ENCODE measurements around the gene YTHDC1.
A peak's percentile ranks its signal among the peaks of the same experiment; 100 is the strongest.
"Not testable (repeated sequence)": the region's sequence is repeated elsewhere in the genome, so short reads cannot be mapped to it uniquely, and the experiment has no call there.

Gene YTHDC1

GRCh38 chr4:68288393-68288740 is 61.5 kb downstream of the YTHDC1 start:
- DNase-seq (ENCODE audit: low spot score), result no peak

- DNase-seq (ENCODE audit: low spot score), result no peak
Measured at GRCh38 chr4:68287704-68288392, 62.0 kb downstream of the YTHDC1 start.

- DNase-seq (ENCODE audit: low spot score), result no peak
Measured at GRCh38 chr4:68283714-68284113, 66.2 kb downstream of the YTHDC1 start.

GRCh38 chr4:68283095-68283494 is 66.8 kb downstream of the YTHDC1 start:
- no peak for DNase-seq (ENCODE audit: low spot score)

GRCh38 chr4:68281796-68282740 is 67.8 kb downstream of the YTHDC1 start:
- DNase-seq (ENCODE audit: low spot score), result not testable (repeated sequence)

GRCh38 chr4:68278029-68278428 is 71.9 kb downstream of the YTHDC1 start:
- no peak for DNase-seq (ENCODE audit: low spot score)

GRCh38 chr4:68277627-68278026 is 72.3 kb downstream of the YTHDC1 start:
- no peak for DNase-seq (ENCODE audit: low spot score)

GRCh38 chr4:68272860-68273259 is 77.0 kb downstream of the YTHDC1 start:
- DNase-seq (ENCODE audit: low spot score), result no peak

- DNase-seq (ENCODE audit: low spot score), result no peak
Measured at GRCh38 chr4:68272380-68272779, 77.5 kb downstream of the YTHDC1 start.

GRCh38 chr4:68271851-68272357 is 78.0 kb downstream of the YTHDC1 start:
- peak; percentile 51 for DNase-seq (ENCODE audit: low spot score)

- DNase-seq (ENCODE audit: low spot score), result no peak
Measured at GRCh38 chr4:68267433-68267944, 82.4 kb downstream of the YTHDC1 start.

GRCh38 chr4:68264875-68265565 is 84.9 kb downstream of the YTHDC1 start:
- DNase-seq (ENCODE audit: low spot score), result no peak

Data from LoVo (cell line).